Activated naive CD4-positive, alpha-beta T cell (primary cell): ENCODE measurements around the gene COMP.
"Not testable (repeated sequence)": the region's sequence is repeated elsewhere in the genome, so short reads cannot be mapped to it uniquely, and the experiment has no call there.

Experiments
- DNase-seq, 4 experiments: peaks; one replicate each; lab custom pipeline; 2025; lab: John Stamatoyannopoulos, UW

Gene COMP

GRCh38 chr19:18790566-18791314, at the start of gene COMP:
TSS of gene COMP (minus strand) at chr19:18791305. CDS start at chr19:18791269, 36 bp downstream.
- DNase-seq = no peak

GRCh38 chr19:18840288-18841267, 49.5 kb upstream of the COMP start:
- DNase-seq = no peak

- no peak for DNase-seq
These were observed 48.6 kb upstream of the COMP start for GRCh38 chr19:18839465-18840287.

- no peak for DNase-seq
These were observed 43.5 kb upstream of the COMP start for GRCh38 chr19:18834644-18834984.

- no peak for DNase-seq
These were observed 42.9 kb upstream of the COMP start for GRCh38 chr19:18833849-18834643.

GRCh38 chr19:18833141-18833476, 42.0 kb upstream of the COMP start:
- no peak for DNase-seq

GRCh38 chr19:18832306-18833140, 41.4 kb upstream of the COMP start:
- DNase-seq = peak in 1 of 4 experiments; percentile 10

- peak; percentile 79 to 93 (median 92) for DNase-seq
These were observed 40.6 kb upstream of the COMP start, which contains the start of gene UPF1 for GRCh38 chr19:18831524-18832305. TSS of gene UPF1 (plus strand) at chr19:18831959. CDS start at chr19:18832210, 251 bp downstream.

GRCh38 chr19:18830488-18830887, 39.4 kb upstream of the COMP start:
- DNase-seq = no peak

GRCh38 chr19:18828786-18829185, 37.7 kb upstream of the COMP start:
- DNase-seq = no peak

- DNase-seq = no peak
These were observed 26.5 kb upstream of the COMP start for GRCh38 chr19:18817574-18817973.

GRCh38 chr19:18816645-18817044, 25.5 kb upstream of the COMP start:
- not testable (repeated sequence) for DNase-seq

- DNase-seq = no peak
These were observed 24.6 kb upstream of the COMP start for GRCh38 chr19:18815673-18816072.

- no peak for DNase-seq
These were observed 23.0 kb upstream of the COMP start for GRCh38 chr19:18814063-18814462.

GRCh38 chr19:18811638-18812037, 20.5 kb upstream of the COMP start:
- not testable (repeated sequence) for DNase-seq

GRCh38 chr19:18809149-18809868, 18.2 kb upstream of the COMP start:
- no peak for DNase-seq

GRCh38 chr19:18807861-18808331, 16.8 kb upstream of the COMP start:
- DNase-seq = no peak

- no peak for DNase-seq
These were observed 13.5 kb upstream of the COMP start for GRCh38 chr19:18804643-18805042.

- no peak for DNase-seq
These were observed 13.1 kb upstream of the COMP start for GRCh38 chr19:18804139-18804601.
